GM19035 (cell line): ENCODE results near the gene FXYD2.

Source experiments
- ATAC-seq: cut with Tn5 transposase; IDR thresholded peaks from one replicate; pipeline ENCODE4 v1.9.1; 2021; ENCODE audit not compliant: unreplicated experiment

Gene FXYD2

GRCh38 chr11:117836077-117836960 lies 11.8 kb upstream of the FXYD2 start:
- ATAC-seq: no peak

GRCh38 chr11:117835576-117835975 lies 11.0 kb upstream of the FXYD2 start:
- no peak for ATAC-seq

- no peak for ATAC-seq
Observed at GRCh38 chr11:117834838-117835443, 10.4 kb upstream of the FXYD2 start.

GRCh38 chr11:117834068-117834810 lies 9.7 kb upstream of the FXYD2 start:
- ATAC-seq: no peak

- no peak for ATAC-seq
Observed at GRCh38 chr11:117833401-117833891, 8.9 kb upstream of the FXYD2 start.

- no peak for ATAC-seq
Observed at GRCh38 chr11:117832511-117832910, 8.0 kb upstream of the FXYD2 start.

GRCh38 chr11:117831661-117832415 lies 7.3 kb upstream of the FXYD2 start:
- ATAC-seq: no peak

- ATAC-seq: no peak
Observed at GRCh38 chr11:117830674-117831351, 6.3 kb upstream of the FXYD2 start.

- ATAC-seq: no peak
Observed at GRCh38 chr11:117830072-117830471, 5.5 kb upstream of the FXYD2 start.

GRCh38 chr11:117829369-117829725 lies 4.8 kb upstream of the FXYD2 start:
- no peak for ATAC-seq

- no peak for ATAC-seq
Observed at GRCh38 chr11:117828611-117829368, 4.2 kb upstream of the FXYD2 start.

GRCh38 chr11:117827521-117828511 lies 3.3 kb upstream of the FXYD2 start:
- no peak for ATAC-seq

GRCh38 chr11:117826832-117827231 lies 2.3 kb upstream of the FXYD2 start:
- ATAC-seq: no peak

- no peak for ATAC-seq
Observed at GRCh38 chr11:117826190-117826570, 1.6 kb upstream of the FXYD2 start.

GRCh38 chr11:117825538-117826189 lies 1.1 kb upstream of the FXYD2 start:
- ATAC-seq: no peak

GRCh38 chr11:117823946-117824420 lies 561 bp downstream of the FXYD2 start:
- no peak for ATAC-seq

- no peak for ATAC-seq
Observed at GRCh38 chr11:117823294-117823945, 1.1 kb downstream of the FXYD2 start.
